WTC11 (cell line): ENCODE data around the gene SEMA3F.

Source experiments
- ZNF263 ChIP-seq: sonication (generic); formaldehyde crosslinking; IDR thresholded peaks from 2 replicates; pipeline ENCODE4 v1.8.1; 2022; ENCODE audit warnings: low read depth, mild to moderate bottlenecking, moderate library complexity, missing genetic modification reagents
- TF ChIP-seq, protein P1 (sequence below): fragments of 200-600 bp; IDR thresholded peaks from 2 replicates; pipeline ENCODE4 v1.8.0; 2022; ENCODE audit warnings: antibody characterized with exemption

DNA sequence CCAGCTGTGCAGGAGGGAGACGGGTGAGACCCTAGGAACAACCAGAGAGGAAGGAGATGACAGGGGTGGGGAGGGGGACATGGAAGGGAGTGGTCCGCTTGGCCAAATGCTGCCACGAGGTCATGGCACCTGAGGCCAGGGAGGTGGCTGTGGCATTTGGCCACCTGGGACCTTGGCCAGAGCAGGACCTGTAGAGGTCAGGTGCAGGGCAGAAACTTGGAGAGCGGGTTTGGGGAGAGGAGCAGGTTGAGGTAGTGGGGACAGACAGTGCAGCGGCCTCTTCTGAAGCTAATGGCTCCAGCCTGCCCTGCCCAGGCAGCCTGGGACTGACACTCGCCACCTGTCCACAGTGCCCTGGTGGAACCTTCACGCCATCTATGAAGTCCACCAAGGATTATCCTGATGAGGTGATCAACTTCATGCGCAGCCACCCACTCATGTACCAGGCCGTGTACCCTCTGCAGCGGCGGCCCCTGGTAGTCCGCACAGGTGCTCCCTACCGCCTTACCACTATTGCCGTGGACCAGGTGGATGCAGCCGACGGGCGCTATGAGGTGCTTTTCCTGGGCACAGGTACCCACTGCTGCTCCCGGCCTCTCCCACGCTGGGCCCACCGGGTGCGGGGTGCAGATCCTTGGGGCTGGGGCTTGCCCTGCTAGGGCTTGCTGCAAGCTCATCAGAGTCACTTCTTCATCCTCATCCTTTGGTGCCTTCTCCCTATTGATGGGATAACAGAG, 29.3 kb downstream of the SEMA3F start:
- TF ChIP-seq, protein P1, sequence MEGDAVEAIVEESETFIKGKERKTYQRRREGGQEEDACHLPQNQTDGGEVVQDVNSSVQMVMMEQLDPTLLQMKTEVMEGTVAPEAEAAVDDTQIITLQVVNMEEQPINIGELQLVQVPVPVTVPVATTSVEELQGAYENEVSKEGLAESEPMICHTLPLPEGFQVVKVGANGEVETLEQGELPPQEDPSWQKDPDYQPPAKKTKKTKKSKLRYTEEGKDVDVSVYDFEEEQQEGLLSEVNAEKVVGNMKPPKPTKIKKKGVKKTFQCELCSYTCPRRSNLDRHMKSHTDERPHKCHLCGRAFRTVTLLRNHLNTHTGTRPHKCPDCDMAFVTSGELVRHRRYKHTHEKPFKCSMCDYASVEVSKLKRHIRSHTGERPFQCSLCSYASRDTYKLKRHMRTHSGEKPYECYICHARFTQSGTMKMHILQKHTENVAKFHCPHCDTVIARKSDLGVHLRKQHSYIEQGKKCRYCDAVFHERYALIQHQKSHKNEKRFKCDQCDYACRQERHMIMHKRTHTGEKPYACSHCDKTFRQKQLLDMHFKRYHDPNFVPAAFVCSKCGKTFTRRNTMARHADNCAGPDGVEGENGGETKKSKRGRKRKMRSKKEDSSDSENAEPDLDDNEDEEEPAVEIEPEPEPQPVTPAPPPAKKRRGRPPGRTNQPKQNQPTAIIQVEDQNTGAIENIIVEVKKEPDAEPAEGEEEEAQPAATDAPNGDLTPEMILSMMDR, result no peak
- no peak for TF ChIP-seq ZNF263
